ENCODE data around the gene UBN1. TPM values are rescaled to one million over a fixed set of nuclear protein-coding genes. Genes with fewer than 3 reads are reported as not detected.

UBN1 gene
- total and polyA plus RNA-seq, 2 experiments from 2014 or later: 21.4 to 33.4 TPM

GRCh38 chr16:4840984-4841383 lies 6.3 kb upstream of the UBN1 start:
- Histone ChIP-seq H3K27ac (no peak overlapping the region), H3K27me3 (no peaks in the 10 kb centered on the region), H3K4me3 (no peak overlapping the region), H3K36me3 (peaks cover 69% of the 10 kb centered on the region), H3K4me1 (ENCODE audit: low read depth) (peaks cover 6% of the 10 kb centered on the region), H3K9me3 (ENCODE audit: low read depth) (no peaks in the 10 kb centered on the region)
- DNase-seq (ENCODE audit: low read depth in 1 of 2, low spot score in 1 of 2): no peak
- TF ChIP-seq CTCF (IDR thresholded peaks at IDR 0.05; ENCODE audit: low read depth, low read length): no peak

- H3K9me3 ChIP-seq (ENCODE audit: low read depth): no peaks in the 10 kb centered on the region
- peaks cover 35% of the 10 kb centered on the region for H3K36me3 ChIP-seq
- H3K4me3 ChIP-seq: peak overlapping the region; percentile 95
- no peak for TF ChIP-seq CTCF (IDR thresholded peaks at IDR 0.05; ENCODE audit: low read depth, low read length)
- H3K4me1 ChIP-seq (ENCODE audit: low read depth): peaks cover 31% of the 10 kb centered on the region
- peak overlapping the region; percentile 95 for H3K27ac ChIP-seq
- H3K27me3 ChIP-seq: no peaks in the 10 kb centered on the region
- peak; percentile 44 to 68 for DNase-seq (ENCODE audit: low read depth in 1 of 2, low spot score in 1 of 2)
Measured at GRCh38 chr16:4846503-4846900, 779 bp upstream of the UBN1 start.

- Histone ChIP-seq H3K4me1 (ENCODE audit: low read depth) (peaks cover 31% of the 10 kb centered on the region), H3K27me3 (no peaks in the 10 kb centered on the region), H3K36me3 (peaks cover 22% of the 10 kb centered on the region), H3K9me3 (ENCODE audit: low read depth) (no peaks in the 10 kb centered on the region), H3K27ac (peak overlapping the region; percentile 95), H3K4me3 (peak overlapping the region; percentile 95)
- TF ChIP-seq CTCF (IDR thresholded peaks at IDR 0.05; ENCODE audit: low read depth, low read length): no peak
- peak; percentile 66 to 79 for DNase-seq (ENCODE audit: low read depth in 1 of 2, low spot score in 1 of 2)
Measured at GRCh38 chr16:4847774-4848587, 700 bp downstream of the UBN1 start.

GRCh38 chr16:4850211-4850610 lies 2.9 kb downstream of the UBN1 start:
- Histone ChIP-seq H3K27me3 (no peaks in the 10 kb centered on the region), H3K36me3 (peaks cover 12% of the 10 kb centered on the region), H3K9me3 (ENCODE audit: low read depth) (no peaks in the 10 kb centered on the region), H3K4me3 (no peak overlapping the region), H3K4me1 (ENCODE audit: low read depth) (peaks cover 31% of the 10 kb centered on the region), H3K27ac (no peak overlapping the region)
- no peak for TF ChIP-seq CTCF (IDR thresholded peaks at IDR 0.05; ENCODE audit: low read depth, low read length)
- DNase-seq (ENCODE audit: low read depth in 1 of 2, low spot score in 1 of 2): peak in 1 of 2 donors; percentile 25

GRCh38 chr16:4852221-4852872 lies 5.1 kb downstream of the UBN1 start:
- H3K27ac ChIP-seq: no peak overlapping the region

More at GRCh38 chr16:4852221-4852872, 5.1 kb downstream of the UBN1 start:
- H3K4me3 ChIP-seq: no peak overlapping the region
- peak in 1 of 2 donors; percentile 17 for DNase-seq (ENCODE audit: low read depth in 1 of 2, low spot score in 1 of 2)
- no peaks in the 10 kb centered on the region for H3K27me3 ChIP-seq
- peaks cover 20% of the 10 kb centered on the region for H3K36me3 ChIP-seq
- TF ChIP-seq CTCF (IDR thresholded peaks at IDR 0.05; ENCODE audit: low read depth, low read length): no peak
- no peaks in the 10 kb centered on the region for H3K9me3 ChIP-seq (ENCODE audit: low read depth)
- peaks cover 22% of the 10 kb centered on the region for H3K4me1 ChIP-seq (ENCODE audit: low read depth)

All from cardiac muscle cell (in vitro differentiated cells and primary cell).